ENCODE measurements around the gene ACAA1.
"Not testable (repeated sequence)": the region's sequence is repeated elsewhere in the genome, so short reads cannot be mapped to it uniquely, and the experiment has no call there.

Gene ACAA1

DNA sequence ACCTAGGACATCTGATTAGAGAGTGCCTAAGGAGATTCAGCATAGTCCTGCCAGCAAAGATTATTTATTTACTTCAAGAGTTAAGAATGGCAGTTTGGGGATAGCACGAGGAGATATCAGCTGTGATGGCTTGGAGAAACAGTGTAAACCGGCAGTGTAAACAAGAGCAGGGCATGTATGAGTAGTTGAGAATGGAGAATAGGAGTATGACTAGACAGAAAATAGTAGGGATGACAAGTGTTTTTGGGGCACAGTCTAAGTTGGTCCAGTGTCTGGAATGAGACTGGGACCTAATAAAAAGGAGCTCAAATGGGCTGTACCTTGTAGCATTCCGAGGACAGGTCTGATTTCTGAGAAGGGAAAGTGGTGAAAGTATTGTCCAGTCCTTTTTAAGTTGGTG is 59.9 kb downstream of the ACAA1 start:
- DNase-seq (ENCODE audit: low read depth, low spot score): not testable (repeated sequence)

Data from activated naive CD8-positive, alpha-beta T cell treated with anti-CD3 and anti-CD28 coated beads, Interleukin-2, amount 50 U/mL, for 16 hours (primary cell).